ENCODE measurements around the gene PISD. TPM values are rescaled to one million over a fixed set of nuclear protein-coding genes. Genes with fewer than 3 reads are reported as not detected.

PISD gene
- total and polyA plus RNA-seq, 9 of the 15 experiments (the other 6 are each of a cell fraction or from before 2014, with no cell fraction given): 24.5 to 65.9 (median 36.6) TPM

GRCh38 chr22:31585161-31585859 is 76.7 kb downstream of the PISD start (continued):
- TF ChIP-seq ATF4 (CRISPR knock-in tag; IDR thresholded peaks at IDR 0.05) (no peak), SMAD1 (IDR thresholded peaks at IDR 0.05; ENCODE audit: low read depth, low read length, partially characterized antibody) (no peak), TEAD4 (IDR thresholded peaks at IDR 0.05; ENCODE audit: low read length) (peak; percentile 86), TEAD4 (CRISPR knock-in tag; IDR thresholded peaks at IDR 0.05; ENCODE audit: borderline replicate concordance) (no peak), NR4A1 (CRISPR knock-in tag; IDR thresholded peaks at IDR 0.05) (no peak), NR4A1 (tag; IDR thresholded peaks at IDR 0.05) (no peak), EGR1 (conservative IDR thresholded peaks at IDR 0.05) (peak; percentile 28; the same call in 1 of the 2 replicates), RBM14 (IDR thresholded peaks at IDR 0.05; ENCODE audit: borderline replicate concordance, insufficient read depth, low read depth, low read length) (no peak), FOXA3 (CRISPR knock-in tag; conservative IDR thresholded peaks at IDR 0.05 in 1 of 2, IDR thresholded peaks at IDR 0.05 in 1 of 2) (no peak), MED1 (CRISPR knock-in tag; IDR thresholded peaks at IDR 0.05; ENCODE audit: borderline replicate concordance) (no peak), ZNF75A (CRISPR knock-in tag; IDR thresholded peaks at IDR 0.05) (no peak), ZNF197 (CRISPR knock-in tag; IDR thresholded peaks at IDR 0.05; ENCODE audit: low read depth) (no peak), POLR2AphosphoS5 (IDR thresholded peaks at IDR 0.05; ENCODE audit: control insufficient read depth, insufficient read depth, low read depth, low read length) (peak; percentile 14; the same call in 1 of the 2 replicates), RNF2 (IDR thresholded peaks at IDR 0.05) (no peak), HDAC2 (IDR thresholded peaks at IDR 0.05) (no peak), TEAD1 (CRISPR knock-in tag; IDR thresholded peaks at IDR 0.05) (no peak), RBM34 (IDR thresholded peaks at IDR 0.05; ENCODE audit: borderline replicate concordance, insufficient read depth, low read length) (no peak), ZNF316 (IDR thresholded peaks at IDR 0.05) (no peak), ZBTB7A (IDR thresholded peaks at IDR 0.05; ENCODE audit: borderline replicate concordance, control insufficient read depth, low read depth, low read length) (no peak), TCF7L2 (IDR thresholded peaks at IDR 0.05; ENCODE audit: low read depth, low read length) (no peak), OTX1 (CRISPR knock-in tag; IDR thresholded peaks at IDR 0.05) (no peak), KDM1A (IDR thresholded peaks at IDR 0.05) (no peak), HBP1 (CRISPR knock-in tag; IDR thresholded peaks at IDR 0.05) (no peak), SMAD3 (CRISPR knock-in tag; conservative IDR thresholded peaks at IDR 0.05) (no peak), PML (IDR thresholded peaks at IDR 0.05; ENCODE audit: low read length) (no peak)
- TF ChIP-seq, protein P1, sequence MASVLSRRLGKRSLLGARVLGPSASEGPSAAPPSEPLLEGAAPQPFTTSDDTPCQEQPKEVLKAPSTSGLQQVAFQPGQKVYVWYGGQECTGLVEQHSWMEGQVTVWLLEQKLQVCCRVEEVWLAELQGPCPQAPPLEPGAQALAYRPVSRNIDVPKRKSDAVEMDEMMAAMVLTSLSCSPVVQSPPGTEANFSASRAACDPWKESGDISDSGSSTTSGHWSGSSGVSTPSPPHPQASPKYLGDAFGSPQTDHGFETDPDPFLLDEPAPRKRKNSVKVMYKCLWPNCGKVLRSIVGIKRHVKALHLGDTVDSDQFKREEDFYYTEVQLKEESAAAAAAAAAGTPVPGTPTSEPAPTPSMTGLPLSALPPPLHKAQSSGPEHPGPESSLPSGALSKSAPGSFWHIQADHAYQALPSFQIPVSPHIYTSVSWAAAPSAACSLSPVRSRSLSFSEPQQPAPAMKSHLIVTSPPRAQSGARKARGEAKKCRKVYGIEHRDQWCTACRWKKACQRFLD (CRISPR knock-in tag; IDR thresholded peaks at IDR 0.05): no peak
